ENCODE results near the gene FOXF1. TPM values are rescaled to one million over a fixed set of nuclear protein-coding genes. Genes with fewer than 3 reads are reported as not detected.

Gene FOXF1
- total RNA-seq, 1 donor from 2014 or later = not detected

- Histone ChIP-seq H3K4me3 (no peak overlapping the region), H3K79me2 (ENCODE audit: low read depth) (no peaks in the 10 kb centered on the region), H3K9ac (no peak overlapping the region), H3K36me3 (no peaks in the 10 kb centered on the region), H3K27ac (no peak overlapping the region), H3F3A (ENCODE audit: low read depth) (no peaks in the 10 kb centered on the region), H3K4me2 (no peak overlapping the region), H3K27me3 (no peaks in the 10 kb centered on the region), H4K20me1 (ENCODE audit: low read depth) (peaks cover 9% of the 10 kb centered on the region), H3K9me3 (ENCODE audit: low read depth) (no peaks in the 10 kb centered on the region), H3K4me1 (no peaks in the 10 kb centered on the region), H2AFZ (replicated peaks) (no peak overlapping the region)
- H3K4me1 Mint-ChIP-seq = peaks cover 10% of the 10 kb centered on the region
- peaks cover 9% of the 10 kb centered on the region for H3K27me3 Mint-ChIP-seq (ENCODE audit: insufficient read depth, low read depth)
- no peak for TF ChIP-seq CTCF (IDR thresholded peaks at IDR 0.05)
- TF ChIP-seq EZH2 (IDR thresholded peaks at IDR 0.05) = no peak
- no peak for TF ChIP-seq EZH2phosphoT487 (IDR thresholded peaks at IDR 0.05)
- no peaks in the 10 kb centered on the region for H3K9me3 Mint-ChIP-seq
- no peaks in the 10 kb centered on the region for H3K36me3 Mint-ChIP-seq
- no peak overlapping the region for H3K4me3 Mint-ChIP-seq
- no peak overlapping the region for H3K27ac Mint-ChIP-seq
- no peak for DNase-seq (ENCODE audit: low spot score)
These were observed 36.3 kb downstream of the FOXF1 start for GRCh38 chr16:86546638-86547013.

GRCh38 chr16:86547286-86547685, 37.0 kb downstream of the FOXF1 start:
- H3K36me3 Mint-ChIP-seq = no peaks in the 10 kb centered on the region
- no peak overlapping the region for H3K27ac ChIP-seq
- H3K4me3 Mint-ChIP-seq = no peak overlapping the region
- H3F3A ChIP-seq (ENCODE audit: low read depth) = no peaks in the 10 kb centered on the region
- H3K9ac ChIP-seq = no peak overlapping the region
- TF ChIP-seq EZH2phosphoT487 (IDR thresholded peaks at IDR 0.05) (no peak), CTCF (IDR thresholded peaks at IDR 0.05) (no peak), EZH2 (IDR thresholded peaks at IDR 0.05) (no peak)
- no peaks in the 10 kb centered on the region for H3K9me3 Mint-ChIP-seq
- H3K27me3 Mint-ChIP-seq (ENCODE audit: insufficient read depth, low read depth) = peaks cover 11% of the 10 kb centered on the region
- no peak for DNase-seq (ENCODE audit: low spot score)
- no peaks in the 10 kb centered on the region for H3K36me3 ChIP-seq
- H3K4me2 ChIP-seq = no peak overlapping the region
- no peaks in the 10 kb centered on the region for H3K9me3 ChIP-seq (ENCODE audit: low read depth)
- peaks cover 9% of the 10 kb centered on the region for H4K20me1 ChIP-seq (ENCODE audit: low read depth)
- H3K79me2 ChIP-seq (ENCODE audit: low read depth) = no peaks in the 10 kb centered on the region
- no peak overlapping the region for H3K27ac Mint-ChIP-seq
- H3K4me3 ChIP-seq = no peak overlapping the region
- no peak overlapping the region for H2AFZ ChIP-seq (replicated peaks)
- no peaks in the 10 kb centered on the region for H3K4me1 ChIP-seq
- peaks cover 7% of the 10 kb centered on the region for H3K4me1 Mint-ChIP-seq
- no peaks in the 10 kb centered on the region for H3K27me3 ChIP-seq

GRCh38 chr16:86549076-86549892, 39.0 kb downstream of the FOXF1 start:
- Histone ChIP-seq H3K27ac (no peak overlapping the region), H3K27me3 (no peaks in the 10 kb centered on the region), H4K20me1 (ENCODE audit: low read depth) (no peaks in the 10 kb centered on the region), H3K4me3 (no peak overlapping the region), H2AFZ (replicated peaks) (no peak overlapping the region), H3K4me1 (no peaks in the 10 kb centered on the region), H3K4me2 (no peak overlapping the region), H3K79me2 (ENCODE audit: low read depth) (peaks cover 10% of the 10 kb centered on the region), H3K9me3 (ENCODE audit: low read depth) (no peaks in the 10 kb centered on the region), H3F3A (ENCODE audit: low read depth) (no peaks in the 10 kb centered on the region), H3K36me3 (no peaks in the 10 kb centered on the region), H3K9ac (no peak overlapping the region)
- Mint-ChIP-seq H3K36me3 (no peaks in the 10 kb centered on the region), H3K27me3 (ENCODE audit: insufficient read depth, low read depth) (peaks cover 16% of the 10 kb centered on the region), H3K9me3 (no peaks in the 10 kb centered on the region), H3K4me3 (no peak overlapping the region), H3K4me1 (peaks cover 9% of the 10 kb centered on the region), H3K27ac (no peak overlapping the region)
- no peak for DNase-seq (ENCODE audit: low spot score)
- TF ChIP-seq EZH2 (IDR thresholded peaks at IDR 0.05) (no peak), EZH2phosphoT487 (IDR thresholded peaks at IDR 0.05) (no peak), CTCF (IDR thresholded peaks at IDR 0.05) (no peak)

Measured in neural progenitor cell (in vitro differentiated cells).